HPDE6-E6E7 (cell line): ENCODE measurements around the gene KCNJ15.
"Not testable (repeated sequence)": the region's sequence is repeated elsewhere in the genome, so short reads cannot be mapped to it uniquely, and the experiment has no call there.

Experiments
- DNase-seq: peaks from one replicate; pipeline ENCODE4 v3.0.0; 2011; ENCODE audit warnings: missing footprints; ENCODE audit errors: extremely low spot score

The KCNJ15 gene

DNA sequence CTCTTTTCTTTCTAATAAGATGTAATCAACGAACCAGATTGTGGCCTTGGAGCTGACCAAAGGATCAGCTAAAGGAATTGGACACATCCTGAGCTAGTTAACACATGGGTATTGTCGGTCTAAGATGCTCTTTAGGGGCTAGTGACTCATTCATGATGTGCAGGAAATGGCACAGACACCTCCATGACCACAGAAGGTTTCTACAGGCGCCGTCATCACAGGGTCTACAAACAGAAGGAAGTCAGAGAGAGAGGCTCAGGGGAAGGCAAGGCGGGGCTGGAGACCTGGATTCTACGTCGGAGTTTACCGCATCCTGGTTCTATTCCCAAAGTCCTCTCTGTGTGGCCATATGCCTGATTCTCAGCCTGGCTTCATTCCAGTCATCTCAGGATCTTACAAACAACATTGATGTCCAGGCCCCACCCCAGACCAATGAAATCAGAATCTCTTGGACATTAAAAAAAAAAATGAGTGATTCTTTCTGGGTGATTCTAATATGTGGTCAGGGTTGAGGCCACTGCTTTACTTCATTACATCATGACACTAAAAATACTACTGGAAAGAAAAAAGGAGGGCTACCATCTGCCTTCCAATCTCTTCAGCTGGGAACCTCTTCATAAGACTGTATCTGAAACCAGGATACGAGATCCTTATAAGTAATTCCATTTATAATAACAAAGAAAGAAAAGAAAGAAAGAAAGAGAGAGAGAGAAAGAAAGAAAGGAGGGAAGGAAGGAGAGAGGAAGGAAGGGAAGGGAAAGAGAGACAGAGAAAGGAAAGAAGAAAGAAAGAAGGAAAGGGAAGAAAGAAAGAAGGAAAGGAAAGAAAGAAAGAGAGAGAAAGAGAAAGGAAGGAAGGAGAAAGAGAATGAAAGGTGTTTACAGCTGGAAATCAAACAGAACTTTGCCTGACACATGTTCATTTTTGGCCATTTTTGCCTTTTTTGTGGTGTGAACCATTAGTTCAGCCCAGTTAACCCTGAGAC is 11.6 kb upstream of the KCNJ15 start:
- peak; percentile 60 for DNase-seq

DNA sequence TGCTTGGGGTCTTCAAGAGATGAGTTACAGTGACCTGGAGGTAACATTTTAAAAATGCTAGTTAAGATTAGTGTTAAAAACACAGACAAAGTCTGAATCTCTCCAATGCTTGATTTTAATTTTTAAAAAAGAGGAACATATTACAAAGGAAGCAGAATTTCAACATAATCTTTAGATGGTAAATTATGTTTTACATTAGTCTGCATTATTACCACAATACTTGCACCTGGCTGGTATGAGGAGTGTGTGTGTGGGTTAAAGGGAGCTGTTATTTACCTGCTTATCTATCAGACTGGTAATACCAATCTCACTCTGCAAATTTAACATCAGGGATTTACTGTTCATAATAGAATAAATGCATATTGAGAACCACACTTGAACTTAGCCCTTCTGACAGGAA is 10.3 kb upstream of the KCNJ15 start:
- no peak for DNase-seq

DNA sequence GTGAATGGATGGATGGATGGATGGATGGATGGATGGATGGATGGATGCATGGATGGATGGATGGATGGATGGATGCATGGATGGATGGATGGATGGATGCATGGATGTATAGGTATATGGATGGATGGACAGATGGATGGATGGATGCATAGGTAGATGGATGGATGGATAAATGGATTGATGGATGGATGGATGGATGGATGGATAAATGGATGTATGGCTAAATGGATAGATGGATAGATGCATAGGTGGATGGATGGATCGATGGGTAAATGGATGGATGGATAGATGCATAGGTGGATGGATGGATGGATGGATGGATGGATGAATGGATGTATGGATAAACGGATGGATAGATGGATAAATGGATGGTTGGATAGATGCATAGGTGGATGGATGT is 9.7 kb upstream of the KCNJ15 start:
- DNase-seq: not testable (repeated sequence)

DNA sequence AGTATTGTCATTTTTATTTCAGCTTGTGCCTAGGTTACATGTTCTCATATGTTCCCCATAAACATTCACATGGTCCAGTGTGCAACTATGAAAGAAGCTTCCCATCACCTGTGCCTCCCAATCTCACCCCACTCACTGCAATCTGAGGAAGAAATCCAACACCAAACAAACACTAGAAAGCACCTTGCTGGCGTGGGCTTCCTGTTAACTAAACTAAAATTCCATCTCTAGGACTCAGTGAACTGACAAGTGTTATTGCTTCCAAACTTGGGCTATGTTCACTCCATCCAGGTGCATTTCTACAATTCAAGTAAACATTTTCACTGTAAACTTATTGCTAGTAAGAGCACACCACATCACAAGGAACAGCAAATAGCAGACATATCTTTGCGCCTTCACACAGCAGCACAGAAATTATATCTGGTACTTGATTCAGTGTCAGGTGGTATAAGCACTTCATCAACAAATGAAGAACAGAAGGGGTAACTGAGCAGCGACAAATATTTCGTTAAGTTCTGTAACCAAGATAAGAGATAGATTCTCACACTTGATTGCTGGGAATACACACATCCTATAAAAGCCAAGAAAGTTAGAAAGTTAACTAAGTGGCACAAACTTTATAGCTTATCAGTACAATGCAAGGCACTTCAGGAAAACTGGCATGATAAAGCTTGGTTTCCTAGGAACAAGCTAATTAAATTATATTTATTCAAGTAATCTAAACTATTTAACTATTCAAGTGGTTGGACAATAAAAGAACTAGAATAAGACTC is 8.9 kb upstream of the KCNJ15 start:
- no peak for DNase-seq

DNA sequence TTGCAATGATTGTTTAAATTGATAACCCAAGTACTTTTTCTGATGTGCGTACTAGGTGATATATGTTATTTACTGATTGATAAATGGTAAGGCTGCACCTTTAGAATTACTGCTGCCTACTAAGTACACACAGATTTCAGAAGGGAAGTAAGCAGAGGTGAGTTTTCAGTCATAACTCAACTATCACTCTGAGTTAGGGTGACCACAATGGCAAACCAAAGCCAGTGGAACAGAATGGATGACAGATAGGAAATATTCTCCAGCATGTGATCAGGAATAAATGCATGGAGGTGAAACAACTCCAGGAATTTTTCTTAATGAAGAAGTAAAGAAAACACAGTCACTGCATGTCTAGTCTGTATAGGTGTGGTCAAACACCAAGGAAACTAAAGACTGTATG is 7.5 kb upstream of the KCNJ15 start:
- DNase-seq: no peak

DNA sequence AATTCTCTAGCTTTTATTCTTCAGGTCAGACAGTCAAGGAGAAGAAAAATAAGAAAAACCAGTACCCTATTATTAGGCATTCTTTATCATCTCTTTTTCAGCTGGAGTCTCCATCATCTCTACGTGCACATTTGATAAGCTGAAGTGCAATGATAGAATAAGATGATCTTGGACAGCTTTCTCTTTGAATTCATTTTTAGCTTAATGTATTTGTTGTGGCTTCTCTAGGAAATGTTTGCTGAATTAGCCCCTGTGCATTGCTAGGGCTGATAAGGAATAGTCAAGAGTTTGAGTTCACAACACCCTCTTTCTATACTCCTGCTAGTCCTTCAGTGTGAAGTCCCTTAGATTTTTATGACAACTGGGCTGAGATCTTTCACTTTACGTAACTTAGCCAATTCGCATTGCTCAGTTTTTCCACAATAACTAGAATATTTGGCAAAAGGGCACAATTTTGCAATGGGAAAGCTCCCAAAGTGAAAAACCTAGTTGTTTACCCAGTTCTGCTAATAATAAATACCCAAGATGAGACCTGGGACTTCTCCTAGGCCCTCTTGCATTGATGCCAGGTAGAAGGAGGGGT is 7.0 kb upstream of the KCNJ15 start:
- no peak for DNase-seq

DNA sequence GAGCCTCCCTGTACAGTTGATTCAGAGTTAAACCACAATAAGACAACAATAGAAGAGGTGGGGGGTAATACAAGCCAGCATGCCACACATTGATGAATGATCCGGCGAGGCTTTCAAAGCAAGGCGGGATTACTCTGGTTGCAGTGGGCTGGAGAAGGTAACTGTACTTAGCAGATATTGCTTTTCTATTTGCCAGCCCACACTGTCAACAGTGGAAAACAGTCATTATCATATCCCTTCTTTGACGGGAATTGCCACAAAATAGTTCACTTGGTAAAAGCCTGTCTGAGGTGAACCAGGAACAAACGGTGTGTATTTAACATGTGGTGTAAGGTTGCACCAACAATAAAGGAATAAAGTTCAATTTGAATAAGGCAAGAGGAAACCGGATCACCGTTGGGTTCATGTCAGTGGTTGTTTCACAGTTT is 5.8 kb upstream of the KCNJ15 start:
- DNase-seq: no peak

DNA sequence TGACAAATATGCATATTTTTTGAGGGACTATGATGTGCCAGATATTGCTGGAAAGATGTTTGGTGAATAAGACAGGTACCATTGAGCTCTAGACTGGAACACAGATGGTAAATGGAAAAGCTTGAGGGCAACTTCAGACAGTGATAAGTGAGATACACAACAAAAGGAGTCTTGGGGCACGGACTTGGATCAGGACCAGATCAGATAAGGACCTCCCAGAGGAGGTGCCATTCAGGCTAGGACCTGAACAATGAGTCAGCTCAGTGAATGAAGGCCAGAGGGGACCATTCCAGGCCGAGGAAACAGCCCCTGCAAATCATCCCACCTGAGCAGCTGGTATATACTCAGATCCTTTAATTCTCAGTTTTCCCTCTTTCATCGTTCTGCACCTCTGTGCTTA is 1.8 kb upstream of the KCNJ15 start:
- DNase-seq: no peak

DNA sequence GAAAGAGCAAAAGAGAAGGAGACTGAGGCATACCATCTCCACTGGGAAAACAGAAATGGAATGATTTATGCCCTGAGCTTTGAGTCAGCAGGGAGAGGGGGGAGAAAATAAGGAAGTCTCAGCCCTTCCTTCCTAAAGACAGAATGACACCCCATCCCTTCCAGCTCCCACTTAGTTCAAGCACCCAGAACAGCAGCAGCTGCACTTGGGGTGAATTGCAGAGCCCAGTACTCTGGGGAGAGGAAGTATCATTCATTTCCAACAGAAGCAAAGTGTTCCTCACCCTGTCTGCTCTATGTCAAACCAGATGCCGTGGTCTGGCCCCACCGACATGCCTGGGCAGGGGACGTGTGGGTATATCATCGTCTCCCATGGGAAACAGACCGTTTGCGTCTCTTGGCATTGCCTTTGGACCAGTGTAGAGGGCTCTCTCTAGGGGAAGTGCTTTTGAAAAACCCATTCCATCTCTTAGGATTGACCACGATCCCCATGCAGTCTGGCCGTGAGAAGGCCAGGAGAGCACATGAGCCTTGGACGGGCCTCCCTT is 1.1 kb upstream of the KCNJ15 start:
- no peak for DNase-seq

DNA sequence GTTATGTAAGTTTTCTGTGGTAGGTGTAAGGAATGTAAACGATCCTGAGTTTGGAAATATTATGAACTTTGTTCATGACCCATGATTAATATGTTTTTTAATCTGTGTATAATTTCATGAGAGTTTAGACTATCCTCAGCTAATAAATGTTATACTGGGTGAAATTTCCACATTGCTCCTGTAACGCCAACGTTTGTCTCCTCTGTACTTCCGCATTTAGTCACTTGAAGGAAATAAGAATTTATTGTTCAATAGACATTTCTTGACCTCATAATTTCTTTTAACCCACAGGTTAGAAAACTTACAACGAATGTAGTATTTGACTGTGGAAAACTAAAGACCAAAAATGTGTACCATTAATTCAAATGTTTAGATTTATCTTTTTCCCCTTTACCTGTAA is 876 bp downstream of the KCNJ15 start:
- DNase-seq: no peak

DNA sequence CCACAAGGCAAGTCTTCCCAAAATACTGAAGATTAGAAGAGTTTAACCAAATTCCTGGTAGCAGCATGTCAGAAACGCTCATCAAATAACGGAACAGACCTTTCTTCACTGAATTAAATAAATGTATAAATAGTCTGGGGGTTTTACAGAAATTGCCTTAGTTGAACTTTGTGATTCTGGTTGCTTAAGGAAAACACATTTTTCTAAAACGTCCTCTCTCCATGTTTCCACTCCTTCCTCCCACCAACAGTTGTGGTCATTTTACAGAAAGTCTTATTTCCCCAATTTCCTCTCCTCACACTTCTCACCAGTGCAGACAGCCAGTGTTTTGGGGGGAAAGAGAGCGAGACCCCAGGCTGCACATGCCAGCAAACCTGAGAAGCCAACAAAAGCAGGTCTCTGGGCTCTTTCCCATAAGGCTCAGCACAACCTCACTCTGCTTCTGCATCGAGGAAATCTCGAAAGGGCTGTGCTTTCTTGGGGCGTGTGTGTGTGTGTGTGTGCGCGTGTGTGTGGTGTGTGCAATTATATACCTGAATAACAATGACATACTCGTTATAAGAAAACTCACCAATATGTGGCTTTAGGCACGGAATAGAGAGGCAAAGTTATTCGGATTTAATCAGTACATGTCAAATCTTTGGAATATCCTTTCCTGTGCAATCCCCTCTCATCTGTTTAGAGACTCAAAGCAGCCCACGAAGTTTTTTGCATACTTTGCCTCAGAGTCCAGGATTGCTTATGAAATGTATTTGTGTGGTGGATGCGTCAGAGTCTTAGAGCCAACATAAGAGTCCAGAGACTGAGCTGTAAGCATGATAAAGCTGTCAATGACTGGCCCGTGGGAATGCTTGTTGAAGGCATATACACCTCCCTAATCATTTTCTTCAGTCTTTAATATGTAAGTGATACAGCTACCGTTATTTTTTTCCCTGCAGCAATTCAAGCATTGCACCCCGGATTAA is 2.0 kb downstream of the KCNJ15 start:
- DNase-seq: no peak

DNA sequence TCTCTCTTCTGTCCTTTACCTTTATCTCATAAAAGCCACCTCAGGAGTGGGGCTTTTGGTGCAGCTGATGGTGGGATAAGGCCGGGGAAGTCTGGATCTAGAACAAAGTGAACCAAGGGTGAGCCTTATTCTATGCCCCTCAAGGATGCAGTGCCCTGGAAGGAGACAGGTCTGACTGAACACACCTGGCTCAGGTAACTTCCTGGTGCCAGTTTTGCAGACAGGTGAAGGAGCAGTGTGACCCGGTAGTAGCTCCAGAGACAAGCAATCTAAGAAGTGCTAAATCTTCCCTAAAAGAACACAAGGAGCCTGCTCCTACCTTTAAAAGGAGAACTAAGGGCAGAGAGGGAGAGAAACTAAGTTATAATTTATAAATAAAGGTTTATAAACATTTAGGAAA is 2.9 kb downstream of the KCNJ15 start:
- no peak for DNase-seq

DNA sequence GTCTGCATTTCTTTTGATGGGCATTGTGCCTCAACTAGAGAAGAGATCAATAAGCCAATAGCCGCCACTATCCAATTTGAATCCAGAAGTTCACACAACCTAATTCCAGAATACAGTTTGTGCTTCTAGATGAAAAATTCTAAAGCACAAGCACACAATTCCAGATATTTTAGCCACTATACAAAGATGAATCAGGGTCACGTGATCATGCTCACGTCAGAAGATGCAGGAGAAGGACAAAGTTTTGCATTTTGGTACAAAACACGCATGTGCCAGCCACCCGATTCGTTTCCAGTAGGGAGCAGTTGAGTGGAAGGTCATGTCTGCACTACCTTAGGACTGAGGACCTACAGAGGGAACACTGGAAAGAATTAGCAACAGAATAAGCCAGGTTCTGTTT is 3.6 kb downstream of the KCNJ15 start:
- DNase-seq: no peak

DNA sequence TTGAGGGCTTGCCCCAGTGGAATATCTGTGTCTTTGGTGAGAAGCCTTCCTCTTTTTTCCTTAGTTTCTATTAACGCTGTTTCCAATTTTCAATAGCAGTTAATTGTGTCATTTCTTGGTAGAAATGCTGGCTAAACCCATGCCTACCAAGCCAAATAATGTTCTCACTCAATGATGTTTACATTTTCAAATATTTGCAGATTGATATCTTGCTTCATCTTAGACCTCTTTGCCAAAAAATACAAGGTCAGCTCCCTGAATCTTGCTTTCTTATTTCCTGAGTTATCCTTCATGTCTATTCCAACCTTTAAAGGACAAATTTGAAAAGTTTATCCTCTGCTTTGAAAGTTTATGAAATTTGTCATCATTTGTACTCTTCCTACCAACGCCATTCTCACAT is 5.1 kb downstream of the KCNJ15 start:
- no peak for DNase-seq

DNA sequence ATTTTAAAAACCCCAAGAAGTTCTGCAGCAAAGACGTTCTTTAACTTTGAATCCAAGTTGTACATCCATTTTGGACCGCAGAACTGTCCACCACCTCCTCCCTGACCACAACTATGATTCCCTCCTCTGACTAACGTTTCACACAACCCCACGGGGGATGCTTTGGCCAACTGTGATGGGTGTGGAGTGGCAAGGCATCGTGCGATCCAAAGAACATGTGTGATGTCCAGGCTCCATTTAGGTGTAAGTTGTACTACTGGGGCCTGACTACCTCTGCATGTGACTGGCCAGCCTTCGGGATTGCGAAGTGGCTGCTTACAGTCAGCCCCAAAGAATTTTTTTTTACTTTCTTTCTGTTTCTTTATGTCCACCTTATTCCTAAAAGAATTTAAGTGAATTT is 6.7 kb downstream of the KCNJ15 start:
- no peak for DNase-seq

DNA sequence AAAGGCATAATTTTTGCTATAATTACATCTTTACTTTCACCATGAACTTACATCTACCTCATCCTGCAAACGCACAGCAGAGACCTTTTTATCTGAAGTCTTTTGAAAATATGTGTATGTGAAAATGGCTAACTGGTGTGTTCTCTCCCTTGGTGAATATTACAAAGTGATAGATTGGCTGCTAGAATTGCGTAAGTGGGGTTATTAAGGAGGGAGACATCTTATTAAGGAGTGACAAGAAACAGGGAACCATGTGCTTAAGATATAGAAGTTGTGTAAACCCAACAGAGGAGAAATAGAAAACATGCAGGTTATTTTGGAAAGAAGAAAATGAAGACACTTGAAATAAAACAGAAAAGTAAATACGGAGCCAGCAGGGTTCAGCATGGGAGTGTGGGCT is 7.8 kb downstream of the KCNJ15 start:
- no peak for DNase-seq

DNA sequence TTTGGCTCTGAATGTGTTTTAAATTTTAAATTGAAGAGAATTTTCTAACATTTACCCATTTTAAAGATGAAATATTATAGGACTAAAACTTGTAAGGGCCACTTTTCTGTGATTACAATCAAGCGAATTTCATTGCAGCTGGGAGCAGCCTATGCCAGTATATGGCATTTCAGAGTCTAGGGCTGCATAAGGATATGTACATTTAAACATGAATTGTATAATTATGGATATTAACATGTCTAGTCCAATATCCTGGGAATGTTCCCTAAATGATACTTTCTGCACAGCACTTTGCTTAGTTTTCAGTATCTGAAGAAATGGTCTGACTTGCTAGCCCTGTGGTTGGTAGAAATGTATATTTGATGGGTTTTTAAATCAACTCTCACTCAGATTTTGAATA is 8.4 kb downstream of the KCNJ15 start:
- no peak for DNase-seq

DNA sequence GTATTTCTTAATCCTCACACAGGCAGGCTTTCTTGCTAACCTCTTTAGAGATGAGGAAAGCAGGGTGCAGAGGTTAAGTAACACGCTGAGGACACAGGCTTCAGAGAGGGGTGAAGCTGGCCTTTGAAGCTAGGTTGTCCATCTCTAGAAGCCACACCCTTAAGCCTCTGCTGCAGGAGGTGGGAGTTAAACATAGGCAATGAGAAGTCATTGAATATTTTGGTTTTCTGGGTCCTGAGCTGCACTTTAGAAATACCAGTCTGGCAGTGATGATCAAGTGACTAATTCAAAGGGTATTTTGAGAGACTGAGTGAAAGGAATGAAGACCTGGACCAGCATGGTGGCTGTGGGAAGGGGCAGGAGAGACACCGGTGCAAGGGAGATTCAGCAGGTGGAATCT is 9.9 kb downstream of the KCNJ15 start:
- DNase-seq: no peak

DNA sequence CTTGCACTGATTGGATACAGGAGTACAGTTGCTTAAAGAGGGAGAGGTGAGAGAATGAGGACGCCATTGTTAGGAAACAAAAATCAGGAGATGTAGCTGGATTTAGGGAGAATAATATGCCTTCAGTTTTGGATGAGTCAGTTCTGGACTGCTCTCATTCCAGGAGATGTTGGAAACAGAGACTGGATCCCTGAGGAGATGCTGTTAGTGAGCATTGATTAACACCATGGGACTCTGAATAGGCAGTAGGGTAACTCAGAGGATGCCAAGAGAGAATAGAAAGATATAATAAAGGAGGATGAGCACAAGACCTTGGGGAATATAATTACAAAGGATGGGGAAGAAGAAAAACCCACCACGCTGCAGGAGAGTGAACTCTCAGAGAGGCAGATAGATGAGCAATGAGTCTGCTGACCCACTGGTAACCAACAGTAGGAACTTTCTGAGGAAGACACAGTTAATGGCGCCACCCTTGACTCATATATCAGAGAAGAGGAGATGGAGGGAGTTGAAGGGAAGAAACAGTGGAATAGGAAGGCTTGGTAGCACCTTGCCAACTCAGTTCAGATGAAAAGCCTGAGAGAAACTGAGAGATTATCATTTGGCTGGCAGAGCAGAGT is 10.5 kb downstream of the KCNJ15 start:
- DNase-seq: no peak

DNA sequence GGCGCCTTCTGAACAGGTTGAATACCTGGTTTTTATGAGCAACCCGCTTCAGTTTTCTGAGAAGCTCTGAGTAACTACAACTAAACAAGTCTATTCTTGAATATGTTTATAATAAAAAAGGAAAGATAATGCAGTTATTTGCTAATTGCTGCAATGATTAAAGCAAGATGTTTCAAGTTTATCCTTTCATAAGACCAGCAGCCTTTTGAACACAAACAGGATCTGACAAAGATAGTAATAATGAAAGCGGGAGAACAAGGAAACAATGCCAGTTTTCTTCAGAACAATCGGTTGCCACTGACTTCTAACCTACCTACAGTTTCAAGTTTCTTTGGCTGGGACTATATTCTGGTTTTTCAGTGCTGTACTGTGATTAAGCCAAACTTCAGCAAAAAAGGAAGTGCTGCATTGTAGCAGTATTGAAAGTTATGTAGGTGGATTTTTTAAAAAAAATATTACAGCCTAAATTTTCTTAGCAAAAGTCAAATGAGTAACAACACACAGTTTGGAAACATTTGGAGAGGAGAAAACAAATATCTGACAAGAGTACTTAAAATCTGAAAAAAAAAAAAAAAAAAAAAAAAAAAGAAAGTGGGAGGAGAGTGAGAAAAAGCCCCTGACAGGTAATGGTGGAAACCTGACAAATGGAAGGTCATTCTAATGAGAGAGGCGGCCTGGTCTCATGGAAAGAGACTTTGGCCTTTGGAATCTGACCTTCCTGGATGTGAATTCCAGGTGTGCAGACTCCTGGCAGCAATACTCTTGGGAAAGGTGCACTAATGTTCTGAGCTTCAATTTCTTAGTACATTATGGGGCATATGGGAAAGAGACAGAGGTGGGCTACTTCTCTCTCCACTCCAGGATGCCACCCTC is 11.4 kb downstream of the KCNJ15 start:
- DNase-seq: no peak
